GM12878 (cell line): ENCODE results near the gene TRMU. TPM values are rescaled to one million over a fixed set of nuclear protein-coding genes. Genes with fewer than 3 reads are reported as not detected.

ENCODE experiments used
- ATAC-seq: fragments of 200-7000 bp; cut with Tn5 transposase; 3 replicates; pipeline ENCODE4 v1.9.1; 2020; ENCODE audit warnings: mild to moderate bottlenecking, moderate library complexity
- BruUV-seq: library from RNA; stranded (reverse); fragments of 400-500 nt; replicated peaks from 2 replicates; lab custom pipeline; 2021; lab: Mats Ljungman, UMichigan
- CTCF ChIA-PET: fragments of 300-600 bp; sonication (Branson Sonifier 250); formaldehyde crosslinking; extraction: SDS; loops from one replicate; lab custom pipeline; 2021; ENCODE audit warnings: inconsistent platforms; lab: Yijun Ruan, JAX
- POLR2A ChIA-PET: fragments of 350-600 bp; formaldehyde crosslinking; extraction: SDS; loops from one replicate; lab custom pipeline; 2021; ENCODE audit warnings: inconsistent platforms; lab: Charles Lee
- RAD21 ChIA-PET: fragments of 300-600 bp; sonication (Branson Sonifier 250); formaldehyde crosslinking; loops from one replicate; lab custom pipeline; 2023; ENCODE audit warnings: antibody characterized with exemption; ENCODE audit not compliant: unreplicated experiment; lab: Charles Lee
- SMC1A ChIA-PET: fragments of 300-600 bp; sonication (Branson Sonifier 250); formaldehyde crosslinking; loops from one replicate; lab custom pipeline; 2023; ENCODE audit not compliant: unreplicated experiment, uncharacterized antibody; lab: Charles Lee
- DNase-seq: peaks from one replicate; pipeline ENCODE4 v3.0.0-alpha.2; 2011; ENCODE audit warnings: low read depth, low spot score
- FAIRE-seq: peaks from 3 replicates; lab custom pipeline; 2011; peaks lifted over from hg19 to GRCh38; lab: Jason Lieb, UNC
- H2AFZ ChIP-seq: 2 replicates; pipeline ENCODE4 v1.6.0; 2011; ENCODE audit warnings: low read depth, low read length, control low read depth; ENCODE audit not compliant: control insufficient read depth
- H3K27ac ChIP-seq: 2 replicates; pipeline ENCODE4 v1.5.1; 2011; ENCODE audit warnings: control low read depth; ENCODE audit not compliant: control insufficient read depth, insufficient read depth
- H3K27me3 ChIP-seq, 2 experiments: replicated peaks in 1 of 2; 2 replicates each; pipeline versions ENCODE4 v1.6.0 to v1.6.1; 2011; ENCODE audit warnings: low read length in 1 of 2; ENCODE audit not compliant: control insufficient read depth in 2 of 2, insufficient read depth in 2 of 2
- H3K36me3 ChIP-seq, 2 experiments: 2 replicates each; pipeline ENCODE4 v1.5.1; 2011; ENCODE audit warnings: low read length in 1 of 2; ENCODE audit not compliant: control insufficient read depth in 2 of 2, insufficient read depth in 2 of 2
- H3K4me1 ChIP-seq: 2 replicates; pipeline ENCODE4 v1.6.1; 2011; ENCODE audit warnings: mild to moderate bottlenecking, low read length, moderate library complexity, mixed read lengths; ENCODE audit not compliant: control insufficient read depth, insufficient read depth
- H3K4me2 ChIP-seq: 2 replicates; pipeline ENCODE4 v1.6.0; 2011; ENCODE audit warnings: control low read depth; ENCODE audit not compliant: control insufficient read depth, insufficient read depth
- H3K4me3 ChIP-seq: fragments of 200-600 bp; sonication (generic); 2 replicates; pipeline ENCODE4 v1.5.1; 2016
- H3K79me2 ChIP-seq: 2 replicates; pipeline ENCODE4 v1.6.0; 2011; ENCODE audit warnings: low read length; ENCODE audit not compliant: control insufficient read depth, insufficient read depth
- H3K9ac ChIP-seq: 2 replicates; pipeline ENCODE4 v1.8.0; 2011; ENCODE audit warnings: low read length, control low read depth, mixed read lengths; ENCODE audit not compliant: control insufficient read depth, insufficient read depth
- H3K9me3 ChIP-seq: replicated peaks from 3 replicates; pipeline ENCODE4 v1.5.1; 2011; ENCODE audit warnings: mild to moderate bottlenecking, low read length; ENCODE audit not compliant: control insufficient read depth, insufficient read depth
- H4K20me1 ChIP-seq: 2 replicates; pipeline ENCODE4 v1.6.0; 2011; ENCODE audit not compliant: control insufficient read depth, insufficient read depth
- E2F4 ChIP-seq: IDR thresholded peaks from 2 replicates; pipeline ENCODE4 v1.6.1; 2012; ENCODE audit warnings: low read depth, low read length, improper control_type of control experiment
- FOS ChIP-seq: IDR thresholded peaks from 3 replicates; pipeline ENCODE4 v1.6.1; 2011; ENCODE audit warnings: borderline replicate concordance; ENCODE audit not compliant: insufficient read length; ENCODE audit errors: extremely low read depth
- FOXK2 ChIP-seq: fragments of 450-650 bp; IDR thresholded peaks from 2 replicates; pipeline ENCODE4 v1.6.1; 2017; ENCODE audit warnings: mild to moderate bottlenecking, moderate library complexity
- HSF1 ChIP-seq: fragments of 150-350 bp; IDR thresholded peaks from 2 replicates; pipeline ENCODE4 v1.6.1; 2014; ENCODE audit warnings: mild to moderate bottlenecking, low read depth, low read length
- MTA2 ChIP-seq: fragments of 450-650 bp; IDR thresholded peaks from 2 replicates; pipeline ENCODE4 v1.6.1; 2016; ENCODE audit warnings: low read depth, mild to moderate bottlenecking, moderate library complexity
- NFXL1 ChIP-seq: fragments of 450-650 bp; IDR thresholded peaks from 2 replicates; pipeline ENCODE4 v1.6.1; 2017; ENCODE audit warnings: antibody characterized with exemption, mild to moderate bottlenecking, borderline replicate concordance
- NR2F1 ChIP-seq: fragments of 450-650 bp; conservative IDR thresholded peaks from 2 replicates; pipeline ENCODE4 v1.6.1; 2017; ENCODE audit warnings: mild to moderate bottlenecking
- TARDBP ChIP-seq: IDR thresholded peaks from 2 replicates; pipeline ENCODE4 v1.6.1; 2016; ENCODE audit warnings: borderline replicate concordance
- ZBED1 ChIP-seq: IDR thresholded peaks from 2 replicates; pipeline ENCODE4 v1.6.1; 2016; ENCODE audit warnings: borderline replicate concordance
- ZBTB33 ChIP-seq: fragments of 450-650 bp; IDR thresholded peaks from 2 replicates; pipeline ENCODE4 v1.6.1; 2017; ENCODE audit warnings: mild to moderate bottlenecking
- ZNF687 ChIP-seq: fragments of 450-650 bp; IDR thresholded peaks from 2 replicates; pipeline ENCODE4 v1.6.1; 2017; ENCODE audit warnings: mild to moderate bottlenecking, moderate library complexity
- whole genome bisulfite sequencing: methylation state at CpG from one replicate; pipeline ENCODE4 v1.1.6; 2016; ENCODE audit warnings: low lambda C conversion rate; ENCODE audit not compliant: insufficient replicate concordance, insufficient coverage; ENCODE audit errors: missing lambda C conversion rate; 5-methylcytosine and 5-hydroxymethylcytosine counted together
- in situ Hi-C: fragments of 300-500 bp; cut with MboI; formaldehyde crosslinking; loops from 9 replicates; pipeline ENCODE4 v1.14.3; 2018; ENCODE audit warnings: mixed read lengths
- intact Hi-C: fragments of 100-400 bp; cut with micrococcal nuclease; formaldehyde crosslinking; loops from one replicate; pipeline ENCODE4 v1.14.2; 2022; ENCODE audit not compliant: unreplicated experiment
- polyA plus RNA-seq, 11 experiments: library from polyadenylated mRNA; depleted of rRNA in 4 of 11; unstranded in 6 of 11; stranded (reverse) in 5 of 11; fragments of >200 nt; fragmentation: Nextera tagmentation in 4 of 11; fragmentation: Illumina TruSeq in 1 of 11; extraction: Ambion mirVana in 4 of 11; extraction: Trizol in 1 of 11; gene quantifications; 1 replicate in 1 of 11; 2 replicates in 10 of 11; pipeline versions ENCODE4 v1.2.1 to v1.2.3, GENCODE V29; 2011 to 2016; ENCODE audit warnings: inconsistent platforms in 2 of 11, missing spikeins in 2 of 11, low read depth in 1 of 11
- total RNA-seq, 4 experiments: library from RNA; depleted of rRNA in 3 of 4; stranded (reverse); fragments of >200 nt in 3 of 4; fragmentation: Illumina TruSeq in 1 of 4; extraction: Trizol in 1 of 4; gene quantifications; 2 replicates each; pipeline versions ENCODE4 v1.2.1 to v1.2.3, GENCODE V29; 2013 to 2021

TRMU gene
- total and polyA plus RNA-seq, 10 of the 15 experiments (the other 5 are each of a cell fraction or from before 2014, with no cell fraction given) = 3.5 to 57.0 (median 44.0) TPM

GRCh38 chr22:46318576-46318975, 16.9 kb upstream of the TRMU start:
- Histone ChIP-seq H3K4me1 (no peaks in the 10 kb centered on the region), H3K4me2 (no peak overlapping the region), H3K4me3 (no peak overlapping the region), H3K9me3 (no peaks in the 10 kb centered on the region), H2AFZ (no peak overlapping the region), H4K20me1 (no peaks in the 10 kb centered on the region; the same call in 1 of the 2 replicates), H3K79me2 (no peaks in the 10 kb centered on the region), H3K9ac (no peak overlapping the region), H3K36me3 (peaks cover 15 to 45% of the 10 kb centered on the region in 2 experiments; a peak in 3 of 4 replicates), H3K27me3 (no peaks in the 10 kb centered on the region), H3K27ac (no peak overlapping the region)
- ChIA-PET POLR2A (no interaction called here), CTCF (no interaction called here), RAD21 (no interaction called here), SMC1A (no interaction called here)
- no peak for FAIRE-seq
- ATAC-seq = no peak
- no peak for TF ChIP-seq FOS
- TF ChIP-seq TARDBP = no peak
- no peak for TF ChIP-seq E2F4
- no peak for TF ChIP-seq HSF1
- no peak for TF ChIP-seq ZBED1
- TF ChIP-seq MTA2 = no peak
- TF ChIP-seq ZNF687 = no peak
- TF ChIP-seq FOXK2 = no peak
- TF ChIP-seq NFXL1 = no peak
- TF ChIP-seq ZBTB33 = no peak
- TF ChIP-seq NR2F1 = no peak
- intact Hi-C loops (loop anchor here (10.0 kb wide), 1 partner anchor 324 kb away; no protein-coding TSS in a partner anchor), in situ Hi-C loops (no loop called here)
- BruUV-seq = no TSS peak
- WGBS = 94% methylated on average over 10 of the region's 15 CpGs
- DNase-seq = no peak
